GM10266 (cell line): ENCODE data around the gene VASH1.

Source experiments
- DNase-seq: peaks from one replicate; pipeline ENCODE4 v3.0.0; 2012; ENCODE audit errors: extremely low spot score
- TF ChIP-seq, protein P1 (sequence below): IDR thresholded peaks from 2 replicates; pipeline ENCODE4 v1.5.1; 2012; ENCODE audit warnings: mild to moderate bottlenecking, low read depth; ENCODE audit not compliant: control insufficient read depth, insufficient read depth; ENCODE audit errors: missing control alignments

Gene VASH1

DNA sequence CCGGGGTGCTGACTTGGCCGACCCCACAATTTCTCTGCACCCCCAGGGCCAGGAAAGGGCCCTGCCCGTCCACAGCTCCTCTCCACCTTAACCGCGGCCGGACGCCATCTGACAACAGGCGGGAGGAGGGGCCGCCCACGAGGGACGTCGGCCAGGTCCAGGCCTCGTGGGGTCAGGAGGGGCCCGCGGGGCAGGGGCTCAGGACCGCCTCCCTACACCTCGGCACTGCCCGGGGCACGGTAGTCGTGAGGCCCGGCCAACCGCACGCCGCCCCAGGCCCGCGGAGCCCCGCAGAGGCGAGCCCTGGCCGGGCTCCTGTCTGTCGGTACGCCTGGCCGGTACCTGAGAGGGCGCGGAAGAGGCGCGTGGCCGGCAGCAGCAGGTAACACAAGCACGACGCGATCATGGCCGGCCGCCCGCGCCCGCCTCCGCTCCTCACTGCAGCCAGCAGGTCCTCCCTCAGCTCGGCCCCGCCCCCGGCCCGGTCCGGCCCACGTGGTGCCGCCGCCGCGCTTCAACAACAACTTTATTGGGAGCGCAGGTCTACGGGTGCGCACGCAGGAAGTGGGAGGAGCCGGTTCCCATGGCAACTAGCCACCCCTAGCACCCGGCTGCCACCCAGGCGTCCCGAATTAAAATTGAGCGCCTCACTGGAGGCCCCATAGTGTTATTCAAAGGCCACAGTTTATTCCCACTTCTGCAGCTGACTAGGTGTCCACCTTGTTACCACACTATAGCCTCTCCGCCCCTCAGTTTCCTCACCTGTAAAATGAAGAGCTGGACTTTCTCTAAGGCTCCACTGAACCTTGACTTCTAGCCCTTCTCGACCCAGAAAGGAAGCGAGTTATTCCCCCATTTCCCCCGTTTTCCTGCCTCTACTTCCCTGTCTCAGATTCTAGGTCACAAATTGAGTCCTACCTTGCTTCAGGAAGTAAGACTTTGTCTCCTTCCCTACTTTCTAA lies 51.4 kb downstream of the VASH1 start, which contains the start of gene ANGEL1:
TSS of gene ANGEL1 (minus strand) at position 461 of the 962 bp plus-strand sequence. CDS start at position 406, 55 bp downstream.
- peak; percentile 96 for DNase-seq
- TF ChIP-seq, protein P1, sequence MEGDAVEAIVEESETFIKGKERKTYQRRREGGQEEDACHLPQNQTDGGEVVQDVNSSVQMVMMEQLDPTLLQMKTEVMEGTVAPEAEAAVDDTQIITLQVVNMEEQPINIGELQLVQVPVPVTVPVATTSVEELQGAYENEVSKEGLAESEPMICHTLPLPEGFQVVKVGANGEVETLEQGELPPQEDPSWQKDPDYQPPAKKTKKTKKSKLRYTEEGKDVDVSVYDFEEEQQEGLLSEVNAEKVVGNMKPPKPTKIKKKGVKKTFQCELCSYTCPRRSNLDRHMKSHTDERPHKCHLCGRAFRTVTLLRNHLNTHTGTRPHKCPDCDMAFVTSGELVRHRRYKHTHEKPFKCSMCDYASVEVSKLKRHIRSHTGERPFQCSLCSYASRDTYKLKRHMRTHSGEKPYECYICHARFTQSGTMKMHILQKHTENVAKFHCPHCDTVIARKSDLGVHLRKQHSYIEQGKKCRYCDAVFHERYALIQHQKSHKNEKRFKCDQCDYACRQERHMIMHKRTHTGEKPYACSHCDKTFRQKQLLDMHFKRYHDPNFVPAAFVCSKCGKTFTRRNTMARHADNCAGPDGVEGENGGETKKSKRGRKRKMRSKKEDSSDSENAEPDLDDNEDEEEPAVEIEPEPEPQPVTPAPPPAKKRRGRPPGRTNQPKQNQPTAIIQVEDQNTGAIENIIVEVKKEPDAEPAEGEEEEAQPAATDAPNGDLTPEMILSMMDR, result no peak

DNA sequence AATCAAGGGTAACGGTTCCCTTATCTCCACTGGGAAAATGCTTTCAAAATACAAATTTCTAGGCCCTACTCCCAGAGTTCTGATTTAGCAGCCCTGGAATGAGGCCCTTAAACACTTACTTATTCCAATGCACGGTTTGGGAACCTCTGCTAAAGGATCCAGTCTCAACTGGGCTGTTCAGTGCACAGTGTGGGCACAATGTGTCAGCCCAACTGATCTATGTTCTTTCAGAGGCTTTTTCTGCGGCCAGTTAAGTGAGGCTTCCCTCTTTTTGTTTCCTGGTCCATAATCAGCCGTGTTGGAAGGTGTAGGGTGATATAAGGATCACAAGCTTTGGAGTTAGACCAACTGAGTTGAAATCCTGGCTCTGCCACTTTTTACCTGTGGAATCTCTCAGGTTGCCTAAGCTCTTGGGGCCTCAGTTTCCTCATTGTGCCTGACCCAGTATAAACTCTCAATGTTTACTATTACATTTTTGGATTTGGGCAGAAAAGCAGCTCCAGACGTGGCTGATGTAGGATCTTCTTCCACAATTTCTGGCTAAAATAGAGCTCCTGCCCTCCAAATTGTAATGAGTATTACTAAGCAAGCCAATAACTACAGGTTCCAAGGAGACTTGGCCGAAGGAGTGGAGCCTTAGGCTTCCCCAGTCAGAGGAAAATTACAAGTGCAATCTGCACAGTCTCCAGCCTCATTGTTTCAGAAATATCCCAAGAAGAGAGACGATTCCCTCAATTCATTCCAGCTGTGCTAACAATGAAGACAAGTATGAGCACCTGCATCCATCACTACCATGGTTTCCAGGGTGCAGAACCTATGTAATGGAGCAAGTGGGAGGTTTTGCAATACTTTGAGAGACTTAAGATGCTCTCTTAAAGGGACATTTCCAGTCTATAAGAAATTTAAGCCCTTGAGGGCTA lies 53.7 kb downstream of the VASH1 start:
- TF ChIP-seq, protein P1, result no peak
- DNase-seq, result no peak

DNA sequence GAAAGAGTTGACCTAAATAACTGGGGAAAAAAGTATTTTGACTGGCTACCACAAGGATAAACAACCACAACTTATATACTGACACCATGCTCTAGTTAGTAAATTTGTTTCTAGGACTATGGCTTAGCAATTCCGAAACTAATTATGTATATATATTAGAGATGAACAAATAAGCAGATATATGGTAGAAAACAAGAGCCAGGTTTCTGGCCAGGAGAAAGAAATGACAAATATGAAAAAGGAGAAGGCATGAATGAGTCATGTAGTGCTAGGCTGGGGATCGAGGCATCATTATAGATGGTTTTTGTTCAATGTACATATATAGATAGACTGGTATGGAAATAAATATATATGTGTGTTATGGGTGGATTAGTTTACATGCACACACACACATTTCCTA lies 59.4 kb downstream of the VASH1 start:
- no peak for DNase-seq

DNA sequence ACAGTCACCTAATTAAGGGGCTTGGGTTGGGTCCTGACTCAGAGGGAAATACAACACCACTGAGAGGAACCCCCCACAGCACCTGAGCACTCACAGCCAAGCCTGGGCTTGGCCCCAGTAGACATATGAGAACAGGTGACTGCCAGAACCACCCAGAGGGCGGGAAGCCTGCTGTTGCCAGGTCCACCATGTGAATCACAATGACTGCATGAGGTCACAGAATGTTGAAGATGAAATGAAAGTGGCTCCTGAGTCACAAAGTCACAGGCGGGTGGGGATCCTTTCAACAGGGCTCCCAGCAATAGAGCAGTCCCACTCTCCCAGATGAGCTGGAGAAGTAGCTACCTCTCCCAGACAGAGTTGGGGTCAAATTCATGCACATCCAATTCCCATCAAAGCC lies 64.9 kb downstream of the VASH1 start, which contains the start of gene LRRC74A:
TSS of gene LRRC74A (plus strand) at position 287 of the 400 bp plus-strand sequence. CDS start 290 bp downstream, outside the sequence.
- no peak for DNase-seq
- TF ChIP-seq, protein P1, result no peak

More for the DNA sequence above, 59.4 kb downstream of the VASH1 start:
- TF ChIP-seq, protein P1, result no peak

DNA sequence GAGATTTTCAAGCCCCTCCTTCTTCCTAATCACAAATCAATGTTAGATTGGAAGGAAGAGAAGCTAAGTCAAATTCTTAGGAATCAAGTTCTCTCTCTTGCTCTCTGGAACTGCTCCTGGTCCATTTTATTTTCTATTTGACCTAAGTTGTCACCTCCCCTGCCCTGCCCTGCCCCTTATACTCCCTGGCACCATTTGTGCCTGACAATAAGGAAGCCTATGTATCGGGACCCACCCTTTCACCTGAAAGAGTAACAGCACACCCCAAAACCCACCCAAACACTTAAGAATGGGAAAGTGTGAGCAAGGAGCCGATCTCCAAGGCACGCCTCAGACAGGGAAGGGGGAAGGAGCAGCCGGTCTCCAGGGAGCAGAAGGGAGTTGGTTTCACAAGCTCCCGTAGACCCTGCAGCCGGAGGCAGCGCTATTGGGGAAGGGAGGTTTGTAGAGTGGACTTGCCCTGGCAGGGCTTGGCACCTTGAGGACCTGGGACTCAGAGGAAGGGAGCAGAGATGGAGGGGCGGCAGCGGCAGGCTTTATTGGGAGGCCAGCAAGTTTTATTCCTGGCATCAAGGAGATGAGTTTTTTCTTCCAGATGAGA lies 66.5 kb downstream of the VASH1 start:
- TF ChIP-seq, protein P1, result no peak
- no peak for DNase-seq

DNA sequence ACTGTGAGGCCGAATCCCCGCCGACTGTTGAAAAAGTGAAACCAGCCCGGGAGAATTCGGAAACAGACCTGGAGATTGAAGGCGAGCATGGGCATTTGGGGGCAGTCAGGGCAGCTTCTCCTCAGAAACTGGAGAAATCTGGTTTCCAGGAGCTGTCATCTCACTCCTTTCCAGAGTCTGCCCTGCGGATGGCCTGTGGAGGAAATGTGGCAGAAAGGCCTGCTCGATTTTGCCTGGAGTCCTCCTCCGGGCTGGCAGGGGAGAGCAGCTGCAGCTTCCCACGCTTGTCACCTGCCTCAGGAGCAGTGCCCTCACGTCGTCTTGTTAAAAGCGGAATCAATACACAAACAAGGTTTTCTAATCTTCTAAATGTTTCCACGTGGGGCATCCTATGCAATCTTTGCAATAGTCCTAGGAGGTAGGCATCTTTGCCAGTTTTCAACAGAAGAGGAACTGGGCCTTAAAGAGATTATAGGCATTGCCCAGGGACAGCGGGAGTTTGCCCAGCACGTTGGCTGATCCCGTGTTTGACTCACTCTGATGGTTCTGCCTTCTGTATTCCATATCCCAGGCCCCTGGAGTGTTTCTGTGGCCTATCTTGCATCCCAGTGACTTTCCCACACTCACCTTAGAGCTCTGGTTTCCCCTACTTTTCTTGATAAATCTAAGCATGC lies 67.2 kb downstream of the VASH1 start:
- DNase-seq, result no peak
- TF ChIP-seq, protein P1, result no peak
